NCI-H1092 treated with DMSO at 0.1 percent for 48 hours (cell line): ENCODE data around the gene PITPNC1.
A peak's percentile ranks its signal among the peaks of the same experiment; 100 is the strongest.
"Not testable (repeated sequence)": the region's sequence is repeated elsewhere in the genome, so short reads cannot be mapped to it uniquely, and the experiment has no call there.

Source experiments
- DNase-seq: peaks from one replicate; lab custom pipeline; 2025; lab: John Stamatoyannopoulos, UW

PITPNC1 gene

GRCh38 chr17:67578679-67579405 lies 201.8 kb downstream of the PITPNC1 start:
- DNase-seq = not testable (repeated sequence)

- peak; percentile 97 for DNase-seq
Measured at GRCh38 chr17:67582673-67583081, 205.6 kb downstream of the PITPNC1 start.

- peak; percentile 41 for DNase-seq
Measured at GRCh38 chr17:67585077-67585602, 208.1 kb downstream of the PITPNC1 start.

- DNase-seq = no peak
Measured at GRCh38 chr17:67588326-67588725, 211.2 kb downstream of the PITPNC1 start.

- DNase-seq = no peak
Measured at GRCh38 chr17:67594115-67594880, 217.2 kb downstream of the PITPNC1 start.

- no peak for DNase-seq
Measured at GRCh38 chr17:67600408-67600807, 223.3 kb downstream of the PITPNC1 start.

- DNase-seq = no peak
Measured at GRCh38 chr17:67601897-67602296, 224.8 kb downstream of the PITPNC1 start.

- no peak for DNase-seq
Measured at GRCh38 chr17:67602444-67602843, 225.4 kb downstream of the PITPNC1 start.

- peak; percentile 54 for DNase-seq
Measured at GRCh38 chr17:67602974-67603373, 225.9 kb downstream of the PITPNC1 start.

- no peak for DNase-seq
Measured at GRCh38 chr17:67605256-67605912, 228.3 kb downstream of the PITPNC1 start.

GRCh38 chr17:67606471-67606870 lies 229.4 kb downstream of the PITPNC1 start:
- DNase-seq = peak; percentile 90

- DNase-seq = peak; percentile 90
Measured at GRCh38 chr17:67606896-67607604, 230.0 kb downstream of the PITPNC1 start.

GRCh38 chr17:67610061-67610460 lies 233.0 kb downstream of the PITPNC1 start:
- DNase-seq = no peak

GRCh38 chr17:67613961-67614360 lies 236.9 kb downstream of the PITPNC1 start:
- DNase-seq = no peak

- DNase-seq = peak; percentile 37
Measured at GRCh38 chr17:67615011-67615561, 238.0 kb downstream of the PITPNC1 start.

- no peak for DNase-seq
Measured at GRCh38 chr17:67615736-67616135, 238.7 kb downstream of the PITPNC1 start.

GRCh38 chr17:67617304-67617899 lies 240.3 kb downstream of the PITPNC1 start:
- DNase-seq = no peak

- no peak for DNase-seq
Measured at GRCh38 chr17:67619555-67619954, 242.5 kb downstream of the PITPNC1 start.

- DNase-seq = no peak
Measured at GRCh38 chr17:67620088-67620487, 243.0 kb downstream of the PITPNC1 start.

- no peak for DNase-seq
Measured at GRCh38 chr17:67620636-67621035, 243.6 kb downstream of the PITPNC1 start.

- DNase-seq = no peak
Measured at GRCh38 chr17:67623767-67624166, 246.7 kb downstream of the PITPNC1 start.
